ENCODE measurements around the gene KCNN2.

DNA sequence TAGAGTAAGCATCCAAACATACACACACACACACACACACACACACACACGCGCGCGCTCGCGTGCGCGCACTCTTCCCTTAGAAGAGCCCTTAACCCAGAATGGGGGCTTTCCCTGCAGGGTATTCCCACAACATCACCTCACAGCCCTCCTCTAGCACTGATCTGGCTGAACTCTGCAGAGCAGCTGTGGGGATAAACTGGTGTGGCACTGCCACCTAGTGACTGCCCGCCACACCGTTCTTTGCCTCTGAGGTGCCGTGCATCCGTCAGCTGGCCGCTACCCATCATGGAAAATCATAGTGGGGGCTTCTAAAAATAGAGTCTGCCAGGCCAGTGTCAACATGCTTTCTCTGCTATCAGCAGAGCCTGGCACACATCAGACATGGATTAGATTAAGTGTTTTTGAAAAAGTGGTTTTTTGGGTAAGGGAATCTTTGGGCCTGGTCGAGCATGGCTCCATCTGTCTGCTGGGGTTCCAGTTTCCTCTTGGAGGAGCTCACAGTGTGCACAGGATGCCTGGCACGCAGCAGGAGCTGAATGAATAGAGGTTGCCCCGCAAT lies 88.1 kb downstream of the KCNN2 start:
- TF ChIP-seq TCF7L2 (IDR thresholded peaks at IDR 0.05; ENCODE audit: borderline replicate concordance, extremely low read depth, insufficient read depth, insufficient read length): no peak
- TF ChIP-seq EZH2 (IDR thresholded peaks at IDR 0.05): no peak
- no peak for TF ChIP-seq SRF (IDR thresholded peaks at IDR 0.05; ENCODE audit: low read depth)
- TF ChIP-seq, protein P1, sequence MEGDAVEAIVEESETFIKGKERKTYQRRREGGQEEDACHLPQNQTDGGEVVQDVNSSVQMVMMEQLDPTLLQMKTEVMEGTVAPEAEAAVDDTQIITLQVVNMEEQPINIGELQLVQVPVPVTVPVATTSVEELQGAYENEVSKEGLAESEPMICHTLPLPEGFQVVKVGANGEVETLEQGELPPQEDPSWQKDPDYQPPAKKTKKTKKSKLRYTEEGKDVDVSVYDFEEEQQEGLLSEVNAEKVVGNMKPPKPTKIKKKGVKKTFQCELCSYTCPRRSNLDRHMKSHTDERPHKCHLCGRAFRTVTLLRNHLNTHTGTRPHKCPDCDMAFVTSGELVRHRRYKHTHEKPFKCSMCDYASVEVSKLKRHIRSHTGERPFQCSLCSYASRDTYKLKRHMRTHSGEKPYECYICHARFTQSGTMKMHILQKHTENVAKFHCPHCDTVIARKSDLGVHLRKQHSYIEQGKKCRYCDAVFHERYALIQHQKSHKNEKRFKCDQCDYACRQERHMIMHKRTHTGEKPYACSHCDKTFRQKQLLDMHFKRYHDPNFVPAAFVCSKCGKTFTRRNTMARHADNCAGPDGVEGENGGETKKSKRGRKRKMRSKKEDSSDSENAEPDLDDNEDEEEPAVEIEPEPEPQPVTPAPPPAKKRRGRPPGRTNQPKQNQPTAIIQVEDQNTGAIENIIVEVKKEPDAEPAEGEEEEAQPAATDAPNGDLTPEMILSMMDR (IDR thresholded peaks at IDR 0.05 in 2 of 3, conservative IDR thresholded peaks at IDR 0.05 in 1 of 3; ENCODE audit: borderline replicate concordance in 1 of 3, insufficient read depth in 1 of 3, low read depth in 2 of 3, low read length in 2 of 3): peak; percentile 62 to 85 (median 79); a peak in 5 of 6 replicates
- no peak for TF ChIP-seq POLR2A (IDR thresholded peaks at IDR 0.05; ENCODE audit: borderline replicate concordance, extremely low read depth, insufficient read depth, insufficient read length)
